ENCODE results near the gene LOXHD1. TPM values are rescaled to one million over a fixed set of nuclear protein-coding genes. Genes with fewer than 3 reads are reported as not detected.

LOXHD1 gene
- total and polyA plus RNA-seq, 2 of the 13 experiments (the other 11 are each of a cell fraction or from before 2014, with no cell fraction given), result not detected

DNA sequence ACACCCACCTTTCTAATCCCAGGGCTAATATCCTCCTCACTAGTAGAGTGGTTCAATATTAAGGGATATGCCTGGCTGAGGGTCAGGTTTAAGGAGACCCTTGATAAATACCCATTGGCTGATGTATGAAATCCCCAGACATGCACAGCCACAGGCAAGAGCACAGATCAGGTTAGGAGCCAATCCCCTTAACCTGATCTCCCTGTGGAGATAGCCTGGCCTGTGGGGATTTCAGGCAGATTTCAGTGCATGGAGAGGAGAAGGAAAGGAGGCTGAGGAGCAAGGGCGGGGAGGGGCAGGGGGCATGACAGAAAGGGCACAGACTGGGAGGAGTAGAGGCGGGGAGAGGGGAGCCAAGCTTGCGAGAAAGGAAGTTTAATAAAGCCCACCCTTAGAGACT is 129.0 kb downstream of the LOXHD1 start (continued):
- TF ChIP-seq, protein P1, sequence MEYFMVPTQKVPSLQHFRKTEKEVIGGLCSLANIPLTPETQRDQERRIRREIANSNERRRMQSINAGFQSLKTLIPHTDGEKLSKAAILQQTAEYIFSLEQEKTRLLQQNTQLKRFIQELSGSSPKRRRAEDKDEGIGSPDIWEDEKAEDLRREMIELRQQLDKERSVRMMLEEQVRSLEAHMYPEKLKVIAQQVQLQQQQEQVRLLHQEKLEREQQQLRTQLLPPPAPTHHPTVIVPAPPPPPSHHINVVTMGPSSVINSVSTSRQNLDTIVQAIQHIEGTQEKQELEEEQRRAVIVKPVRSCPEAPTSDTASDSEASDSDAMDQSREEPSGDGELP (IDR thresholded peaks at IDR 0.05; ENCODE audit: borderline replicate concordance, low read depth), result no peak
- TF ChIP-seq, protein P2, sequence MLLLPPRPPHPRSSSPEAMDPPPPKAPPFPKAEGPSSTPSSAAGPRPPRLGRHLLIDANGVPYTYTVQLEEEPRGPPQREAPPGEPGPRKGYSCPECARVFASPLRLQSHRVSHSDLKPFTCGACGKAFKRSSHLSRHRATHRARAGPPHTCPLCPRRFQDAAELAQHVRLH (CRISPR knock-in tag; IDR thresholded peaks at IDR 0.05; ENCODE audit: borderline replicate concordance, low read depth), result no peak
- TF ChIP-seq KLF16 (CRISPR knock-in tag; IDR thresholded peaks at IDR 0.05) (no peak), RARA (CRISPR knock-in tag; IDR thresholded peaks at IDR 0.05) (no peak), ZFP37 (CRISPR knock-in tag; IDR thresholded peaks at IDR 0.05; ENCODE audit: borderline replicate concordance) (no peak), RELA (CRISPR knock-in tag; IDR thresholded peaks at IDR 0.05) (no peak), ZNF207 (IDR thresholded peaks at IDR 0.05; ENCODE audit: borderline replicate concordance) (no peak), RAD51 (IDR thresholded peaks at IDR 0.05; ENCODE audit: borderline replicate concordance) (no peak), ZFP82 (CRISPR knock-in tag; IDR thresholded peaks at IDR 0.05; ENCODE audit: borderline replicate concordance) (no peak), ZNF891 (CRISPR knock-in tag; IDR thresholded peaks at IDR 0.05) (no peak), CC2D1A (CRISPR knock-in tag; IDR thresholded peaks at IDR 0.05) (no peak), MAFF (IDR thresholded peaks at IDR 0.05; ENCODE audit: low read depth, low read length) (no peak)
- TF ChIP-seq, protein P3, sequence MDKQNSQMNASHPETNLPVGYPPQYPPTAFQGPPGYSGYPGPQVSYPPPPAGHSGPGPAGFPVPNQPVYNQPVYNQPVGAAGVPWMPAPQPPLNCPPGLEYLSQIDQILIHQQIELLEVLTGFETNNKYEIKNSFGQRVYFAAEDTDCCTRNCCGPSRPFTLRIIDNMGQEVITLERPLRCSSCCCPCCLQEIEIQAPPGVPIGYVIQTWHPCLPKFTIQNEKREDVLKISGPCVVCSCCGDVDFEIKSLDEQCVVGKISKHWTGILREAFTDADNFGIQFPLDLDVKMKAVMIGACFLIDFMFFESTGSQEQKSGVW (CRISPR knock-in tag; IDR thresholded peaks at IDR 0.05; ENCODE audit: borderline replicate concordance), result no peak
- TF ChIP-seq, protein P4, sequence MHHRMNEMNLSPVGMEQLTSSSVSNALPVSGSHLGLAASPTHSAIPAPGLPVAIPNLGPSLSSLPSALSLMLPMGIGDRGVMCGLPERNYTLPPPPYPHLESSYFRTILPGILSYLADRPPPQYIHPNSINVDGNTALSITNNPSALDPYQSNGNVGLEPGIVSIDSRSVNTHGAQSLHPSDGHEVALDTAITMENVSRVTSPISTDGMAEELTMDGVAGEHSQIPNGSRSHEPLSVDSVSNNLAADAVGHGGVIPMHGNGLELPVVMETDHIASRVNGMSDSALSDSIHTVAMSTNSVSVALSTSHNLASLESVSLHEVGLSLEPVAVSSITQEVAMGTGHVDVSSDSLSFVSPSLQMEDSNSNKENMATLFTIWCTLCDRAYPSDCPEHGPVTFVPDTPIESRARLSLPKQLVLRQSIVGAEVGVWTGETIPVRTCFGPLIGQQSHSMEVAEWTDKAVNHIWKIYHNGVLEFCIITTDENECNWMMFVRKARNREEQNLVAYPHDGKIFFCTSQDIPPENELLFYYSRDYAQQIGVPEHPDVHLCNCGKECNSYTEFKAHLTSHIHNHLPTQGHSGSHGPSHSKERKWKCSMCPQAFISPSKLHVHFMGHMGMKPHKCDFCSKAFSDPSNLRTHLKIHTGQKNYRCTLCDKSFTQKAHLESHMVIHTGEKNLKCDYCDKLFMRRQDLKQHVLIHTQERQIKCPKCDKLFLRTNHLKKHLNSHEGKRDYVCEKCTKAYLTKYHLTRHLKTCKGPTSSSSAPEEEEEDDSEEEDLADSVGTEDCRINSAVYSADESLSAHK (CRISPR knock-in tag; IDR thresholded peaks at IDR 0.05; ENCODE audit: borderline replicate concordance), result no peak
